IMR-90 (cell line): ENCODE results near the gene GATA5. TPM values are rescaled to one million over a fixed set of nuclear protein-coding genes. Genes with fewer than 3 reads are reported as not detected.

Experiments used
- ATAC-seq: fragments of 200-7000 bp; cut with Tn5 transposase; 2 replicates; pipeline ENCODE4 v1.9.1; 2020; ENCODE audit warnings: low read depth, mild to moderate bottlenecking, moderate library complexity
- BruUV-seq: library from RNA; stranded (reverse); fragments of 400-500 nt; replicated peaks from 2 replicates; lab custom pipeline; 2021; lab: Mats Ljungman, UMichigan
- CTCF ChIA-PET: fragments of 300-600 bp; formaldehyde crosslinking; extraction: SDS; loops from one replicate; lab custom pipeline; 2021; ENCODE audit warnings: antibody characterized with exemption; lab: Yijun Ruan, JAX
- POLR2A ChIA-PET: fragments of 300-600 bp; sonication (Branson Sonifier 250); formaldehyde crosslinking; loops from one replicate; lab custom pipeline; 2022; ENCODE audit warnings: antibody characterized with exemption; ENCODE audit not compliant: unreplicated experiment; lab: Charles Lee
- DNase-seq: peaks from one replicate; pipeline ENCODE4 v3.0.0; 2013
- H2AFZ ChIP-seq: replicated peaks from 2 replicates; pipeline ENCODE3; 2013; ENCODE audit warnings: low read length, mild to moderate bottlenecking; ENCODE audit not compliant: poor library complexity
- H2AK5ac ChIP-seq: 2 replicates; pipeline ENCODE4 v1.6.1; 2013; ENCODE audit warnings: low read depth, low read length, inconsistent platforms
- H2AK9ac ChIP-seq: replicated peaks from 2 replicates; pipeline ENCODE3; 2013; ENCODE audit warnings: mild to moderate bottlenecking, low read depth, low read length, moderate library complexity; ENCODE audit not compliant: poor library complexity
- H2BK120ac ChIP-seq: 2 replicates; pipeline ENCODE4 v1.6.1; 2013; ENCODE audit warnings: low read depth, low read length, inconsistent platforms
- H2BK15ac ChIP-seq: 3 replicates; pipeline ENCODE4 v1.6.1; 2013; ENCODE audit warnings: low read depth, low read length, inconsistent platforms
- H2BK20ac ChIP-seq: 2 replicates; pipeline ENCODE4 v1.6.1; 2013; ENCODE audit warnings: low read depth, mild to moderate bottlenecking, inconsistent platforms, low read length, moderate library complexity
- H2BK5ac ChIP-seq: 2 replicates; pipeline ENCODE4 v1.6.1; 2013; ENCODE audit warnings: mild to moderate bottlenecking, low read depth, low read length, inconsistent platforms; ENCODE audit not compliant: poor library complexity, severe bottlenecking
- H3K14ac ChIP-seq: replicated peaks from 2 replicates; pipeline ENCODE4 v1.6.1; 2013; ENCODE audit warnings: low read depth, low read length, inconsistent platforms
- H3K18ac ChIP-seq: 2 replicates; pipeline ENCODE4 v1.6.1; 2013; ENCODE audit warnings: low read depth, low read length, control low read depth
- H3K23ac ChIP-seq: 2 replicates; pipeline ENCODE4 v1.6.1; 2013; ENCODE audit warnings: low read depth, low read length, inconsistent platforms
- H3K27ac ChIP-seq: 2 replicates; pipeline ENCODE4 v1.5.1; 2013; ENCODE audit warnings: mild to moderate bottlenecking, control low read depth, low read length; ENCODE audit not compliant: insufficient read depth
- H3K27me3 ChIP-seq: 2 replicates; pipeline ENCODE4 v1.6.1; 2013; ENCODE audit warnings: low read length; ENCODE audit not compliant: control insufficient read depth, insufficient read depth
- H3K36me3 ChIP-seq: 2 replicates; pipeline ENCODE4 v1.6.1; 2013; ENCODE audit warnings: low read length, mixed read lengths; ENCODE audit not compliant: control insufficient read depth, insufficient read depth
- H3K4ac ChIP-seq: 2 replicates; pipeline ENCODE4 v1.6.1; 2013; ENCODE audit warnings: low read depth, low read length, inconsistent platforms
- H3K4me1 ChIP-seq: 2 replicates; pipeline ENCODE4 v1.6.1; 2013; ENCODE audit warnings: low read length, mixed read lengths; ENCODE audit not compliant: control insufficient read depth, insufficient read depth
- H3K4me2 ChIP-seq: 2 replicates; pipeline ENCODE4 v1.6.1; 2013; ENCODE audit warnings: low read depth, mild to moderate bottlenecking, control low read depth, low read length, moderate library complexity
- H3K4me3 ChIP-seq: 2 replicates; pipeline ENCODE4 v1.5.1; 2013; ENCODE audit warnings: low read depth, mild to moderate bottlenecking, control low read depth, low read length, moderate library complexity; ENCODE audit not compliant: insufficient read depth
- H3K56ac ChIP-seq: 2 replicates; pipeline ENCODE4 v1.6.1; 2013; ENCODE audit warnings: low read length, inconsistent platforms; ENCODE audit not compliant: insufficient read depth; ENCODE audit errors: extremely low read depth
- H3K79me1 ChIP-seq, 2 experiments: 2 replicates each; pipeline ENCODE4 v1.6.1; 2013; ENCODE audit warnings: low read length in 2 of 2, inconsistent platforms in 1 of 2, low read depth in 1 of 2
- H3K9ac ChIP-seq: 2 replicates; pipeline ENCODE4 v1.6.1; 2013; ENCODE audit warnings: low read depth, low read length, control low read depth
- H3K9me1 ChIP-seq: 2 replicates; pipeline ENCODE4 v1.6.1; 2013; ENCODE audit warnings: low read length, inconsistent platforms; ENCODE audit not compliant: insufficient read depth
- H3K9me3 ChIP-seq: 2 replicates; pipeline ENCODE4 v1.6.1; 2013; ENCODE audit warnings: low read length; ENCODE audit not compliant: control insufficient read depth, insufficient read depth
- H4K20me1 ChIP-seq: 2 replicates; pipeline ENCODE4 v1.6.1; 2013; ENCODE audit warnings: low read length, inconsistent platforms; ENCODE audit not compliant: insufficient read depth
- H4K5ac ChIP-seq: 2 replicates; pipeline ENCODE4 v1.6.1; 2013; ENCODE audit warnings: mild to moderate bottlenecking, low read depth, low read length, control low read depth
- H4K8ac ChIP-seq, 2 experiments: 2 replicates each; pipeline ENCODE4 v1.6.1; 2013; ENCODE audit warnings: low read depth in 2 of 2, low read length in 2 of 2, control low read depth in 1 of 2, inconsistent platforms in 1 of 2
- H4K91ac ChIP-seq: 2 replicates; pipeline ENCODE4 v1.6.1; 2013; ENCODE audit warnings: low read depth, low read length, inconsistent platforms; ENCODE audit not compliant: insufficient read depth
- BHLHE40 ChIP-seq: fragments of 150-350 bp; IDR thresholded peaks from 2 replicates; pipeline ENCODE4 v1.6.1; 2016; ENCODE audit warnings: mild to moderate bottlenecking, low read depth, low read length
- CEBPB ChIP-seq: IDR thresholded peaks from 2 replicates; pipeline ENCODE4 v1.6.1; 2012; ENCODE audit warnings: low read depth, low read length, improper control_type of control experiment
- CHD1 ChIP-seq: IDR thresholded peaks from 2 replicates; pipeline ENCODE4 v1.6.1; 2012; ENCODE audit warnings: low read depth, low read length, improper control_type of control experiment
- FOS ChIP-seq: fragments of 150-350 bp; IDR thresholded peaks from 2 replicates; pipeline ENCODE4 v1.6.1; 2016; ENCODE audit warnings: low read depth, low read length
- MAFK ChIP-seq: IDR thresholded peaks from 2 replicates; pipeline ENCODE4 v1.6.1; 2012; ENCODE audit warnings: low read depth, low read length, improper control_type of control experiment
- MAZ ChIP-seq: IDR thresholded peaks from 2 replicates; pipeline ENCODE4 v1.6.1; 2012; ENCODE audit warnings: low read depth, mild to moderate bottlenecking, low read length, improper control_type of control experiment, moderate library complexity, borderline replicate concordance
- MXI1 ChIP-seq: IDR thresholded peaks from 2 replicates; pipeline ENCODE4 v1.6.1; 2012; ENCODE audit warnings: low read depth, mild to moderate bottlenecking, low read length, moderate library complexity, borderline replicate concordance
- NFE2L2 ChIP-seq: fragments of 150-350 bp; IDR thresholded peaks from 2 replicates; pipeline ENCODE4 v1.6.1; 2016; ENCODE audit warnings: low read depth, mild to moderate bottlenecking, low read length
- POLR2A ChIP-seq: IDR thresholded peaks from 2 replicates; pipeline ENCODE4 v1.6.1; 2012; ENCODE audit warnings: mild to moderate bottlenecking, low read depth, low read length
- RAD21 ChIP-seq: IDR thresholded peaks from 2 replicates; pipeline ENCODE4 v1.6.1; 2012; ENCODE audit warnings: low read length, improper control_type of control experiment
- RCOR1 ChIP-seq: IDR thresholded peaks from 2 replicates; pipeline ENCODE4 v1.6.1; 2012; ENCODE audit warnings: mild to moderate bottlenecking, low read length, improper control_type of control experiment; ENCODE audit not compliant: insufficient replicate concordance
- RFX5 ChIP-seq: IDR thresholded peaks from 2 replicates; pipeline ENCODE4 v1.8.0; 2012; ENCODE audit warnings: low read depth, mild to moderate bottlenecking, low read length, moderate library complexity
- SMC3 ChIP-seq: fragments of 150-350 bp; IDR thresholded peaks from 2 replicates; pipeline ENCODE4 v1.6.1; 2016; ENCODE audit warnings: low read depth, mild to moderate bottlenecking, antibody characterized with exemption, low read length, moderate library complexity
- WGBS, 2 experiments: methylation state at CpG; one replicate each; pipeline versions ENCODE4 v1.1.5 to v1.1.7; 2013; ENCODE audit warnings: missing lambda C conversion rate in 2 of 2; ENCODE audit not compliant: insufficient read length in 1 of 2; ENCODE audit errors: extremely low coverage in 2 of 2; 5-methylcytosine and 5-hydroxymethylcytosine counted together
- dilution Hi-C: fragments of 300-500 bp; cut with HindIII; formaldehyde crosslinking; loops from one replicate; pipeline ENCODE4 v1.14.3; 2018; ENCODE audit warnings: low sequenced_read_pairs; ENCODE audit not compliant: unreplicated experiment
- in situ Hi-C: fragments of 300-500 bp; cut with MboI; formaldehyde crosslinking; loops from 3 replicates; pipeline ENCODE4 v1.14.3; 2019; ENCODE audit warnings: low sequenced_read_pairs, inconsistent platforms, mixed read lengths
- intact Hi-C: fragments of 100-400 bp; cut with micrococcal nuclease; formaldehyde crosslinking; loops from 2 replicates; pipeline ENCODE4 v1.10.0; 2022
- polyA plus RNA-seq, 3 experiments: library from polyadenylated mRNA; depleted of rRNA; stranded (reverse); fragments of >200 nt; gene quantifications; 2 replicates each; pipeline ENCODE4 v1.2.3, GENCODE V29; 2012; ENCODE audit warnings: low replicate concordance in 1 of 3
- total RNA-seq: library from RNA; depleted of rRNA; stranded (reverse); fragments of >200 nt; gene quantifications from 2 replicates; pipeline ENCODE4 v1.2.3, GENCODE V29; 2012
- TF ChIP-seq, protein P1 (sequence below): fragments of 150-350 bp; IDR thresholded peaks from 2 replicates; pipeline ENCODE4 v1.6.1; 2017; ENCODE audit warnings: mild to moderate bottlenecking, antibody characterized with exemption, low read length, low read depth
- TF ChIP-seq, protein P2 (sequence below): conservative IDR thresholded peaks from 2 replicates; pipeline ENCODE4 v1.5.1; 2012; ENCODE audit warnings: mild to moderate bottlenecking, low read depth, low read length, improper control_type of control experiment
- TF ChIP-seq, protein P3 (sequence below): fragments of 150-350 bp; IDR thresholded peaks from 2 replicates; pipeline ENCODE4 v1.6.1; 2016; ENCODE audit warnings: low read depth, mild to moderate bottlenecking, low read length, moderate library complexity, borderline replicate concordance

The GATA5 gene
- total and polyA plus RNA-seq, 2 of the 4 experiments (the other 2 are of a cell fraction), result not detected

DNA sequence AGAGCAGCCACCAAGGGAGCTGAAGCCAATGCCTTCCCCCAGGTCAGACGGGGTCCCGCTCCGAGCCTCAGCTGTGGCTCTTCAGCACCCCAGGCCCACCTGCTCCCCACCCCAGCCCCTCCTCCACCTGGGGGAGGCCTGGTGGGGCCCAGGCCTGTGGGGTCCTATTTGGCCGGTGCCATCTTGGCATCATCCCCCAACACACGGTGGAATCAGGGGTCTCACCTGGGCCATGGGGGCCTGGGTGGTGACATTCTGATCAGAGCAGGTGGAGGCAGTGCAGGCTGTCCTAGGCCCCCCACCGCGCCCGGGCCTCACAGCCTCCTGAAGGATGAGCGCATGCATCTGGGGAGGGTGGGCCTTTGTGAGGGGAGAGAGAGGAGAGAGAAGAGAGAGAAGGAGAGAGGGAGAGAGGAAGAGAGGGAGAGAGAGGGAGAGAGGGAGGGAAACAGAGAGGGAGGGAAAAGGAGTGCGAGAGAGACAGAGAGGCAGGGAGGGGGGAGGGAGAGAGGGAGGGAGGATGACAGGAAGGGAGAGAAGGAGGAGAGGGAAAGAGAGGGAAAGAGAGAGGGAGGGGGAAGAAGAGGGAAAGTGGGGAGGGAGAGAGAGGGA lies 24.5 kb downstream of the GATA5 start:
- no peak overlapping the region for H2BK20ac ChIP-seq
- H3K9ac ChIP-seq, result no peak overlapping the region
- H2BK5ac ChIP-seq, result no peak overlapping the region
- WGBS, 2 experiments, result 72% methylated on average over 1 of the region's 10 CpGs; no CpG with 5 or more reads in 1 of the 2 experiments
- no peak overlapping the region for H3K4me3 ChIP-seq
- BruUV-seq, result no TSS peak
- TF ChIP-seq, protein P1, sequence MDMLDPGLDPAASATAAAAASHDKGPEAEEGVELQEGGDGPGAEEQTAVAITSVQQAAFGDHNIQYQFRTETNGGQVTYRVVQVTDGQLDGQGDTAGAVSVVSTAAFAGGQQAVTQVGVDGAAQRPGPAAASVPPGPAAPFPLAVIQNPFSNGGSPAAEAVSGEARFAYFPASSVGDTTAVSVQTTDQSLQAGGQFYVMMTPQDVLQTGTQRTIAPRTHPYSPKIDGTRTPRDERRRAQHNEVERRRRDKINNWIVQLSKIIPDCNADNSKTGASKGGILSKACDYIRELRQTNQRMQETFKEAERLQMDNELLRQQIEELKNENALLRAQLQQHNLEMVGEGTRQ, result no peak
- TF ChIP-seq MAZ (no peak), RCOR1 (no peak), BHLHE40 (no peak), SMC3 (no peak), CHD1 (no peak), POLR2A (no peak), RAD21 (no peak), RFX5 (no peak), NFE2L2 (no peak), MXI1 (no peak), MAFK (no peak), CEBPB (no peak), FOS (no peak)
- TF ChIP-seq, protein P2, sequence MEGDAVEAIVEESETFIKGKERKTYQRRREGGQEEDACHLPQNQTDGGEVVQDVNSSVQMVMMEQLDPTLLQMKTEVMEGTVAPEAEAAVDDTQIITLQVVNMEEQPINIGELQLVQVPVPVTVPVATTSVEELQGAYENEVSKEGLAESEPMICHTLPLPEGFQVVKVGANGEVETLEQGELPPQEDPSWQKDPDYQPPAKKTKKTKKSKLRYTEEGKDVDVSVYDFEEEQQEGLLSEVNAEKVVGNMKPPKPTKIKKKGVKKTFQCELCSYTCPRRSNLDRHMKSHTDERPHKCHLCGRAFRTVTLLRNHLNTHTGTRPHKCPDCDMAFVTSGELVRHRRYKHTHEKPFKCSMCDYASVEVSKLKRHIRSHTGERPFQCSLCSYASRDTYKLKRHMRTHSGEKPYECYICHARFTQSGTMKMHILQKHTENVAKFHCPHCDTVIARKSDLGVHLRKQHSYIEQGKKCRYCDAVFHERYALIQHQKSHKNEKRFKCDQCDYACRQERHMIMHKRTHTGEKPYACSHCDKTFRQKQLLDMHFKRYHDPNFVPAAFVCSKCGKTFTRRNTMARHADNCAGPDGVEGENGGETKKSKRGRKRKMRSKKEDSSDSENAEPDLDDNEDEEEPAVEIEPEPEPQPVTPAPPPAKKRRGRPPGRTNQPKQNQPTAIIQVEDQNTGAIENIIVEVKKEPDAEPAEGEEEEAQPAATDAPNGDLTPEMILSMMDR, result no peak
- TF ChIP-seq, protein P3, sequence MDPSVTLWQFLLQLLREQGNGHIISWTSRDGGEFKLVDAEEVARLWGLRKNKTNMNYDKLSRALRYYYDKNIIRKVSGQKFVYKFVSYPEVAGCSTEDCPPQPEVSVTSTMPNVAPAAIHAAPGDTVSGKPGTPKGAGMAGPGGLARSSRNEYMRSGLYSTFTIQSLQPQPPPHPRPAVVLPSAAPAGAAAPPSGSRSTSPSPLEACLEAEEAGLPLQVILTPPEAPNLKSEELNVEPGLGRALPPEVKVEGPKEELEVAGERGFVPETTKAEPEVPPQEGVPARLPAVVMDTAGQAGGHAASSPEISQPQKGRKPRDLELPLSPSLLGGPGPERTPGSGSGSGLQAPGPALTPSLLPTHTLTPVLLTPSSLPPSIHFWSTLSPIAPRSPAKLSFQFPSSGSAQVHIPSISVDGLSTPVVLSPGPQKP, result no peak
- H3K14ac ChIP-seq, result no peak overlapping the region
- H3K9me3 ChIP-seq, result no peaks in the 10 kb centered on the region
- no peak overlapping the region for H3K27ac ChIP-seq
- H2AK9ac ChIP-seq, result no peak overlapping the region
- no peaks in the 10 kb centered on the region for H3K9me1 ChIP-seq
- H3K27me3 ChIP-seq, result peaks cover 45% of the 10 kb centered on the region
- H2BK15ac ChIP-seq, result no peak overlapping the region
- in situ Hi-C loops, result no loop called here
- ATAC-seq (no peak), DNase-seq (no peak)
- no peak overlapping the region for H4K5ac ChIP-seq
- H3K56ac ChIP-seq, result no peak overlapping the region
- H2AFZ ChIP-seq, result no peak overlapping the region
- no peak overlapping the region for H4K8ac ChIP-seq
- H3K4ac ChIP-seq, result no peak overlapping the region
- H4K20me1 ChIP-seq, result no peaks in the 10 kb centered on the region
- no peak overlapping the region for H4K91ac ChIP-seq
- CTCF ChIA-PET, result no interaction called here
- H3K4me2 ChIP-seq, result no peak overlapping the region
- intact Hi-C loops, result no loop called here
- no peak overlapping the region for H2AK5ac ChIP-seq
- H3K79me1 ChIP-seq, result no peaks in the 10 kb centered on the region
- H3K18ac ChIP-seq, result no peak overlapping the region
- H3K23ac ChIP-seq, result no peak overlapping the region
- H3K4me1 ChIP-seq, result no peaks in the 10 kb centered on the region
- POLR2A ChIA-PET, result interaction anchor here (0.6 kb wide), 1 partner anchor 54 kb away, joined by 4 read pairs; no protein-coding TSS in a partner anchor
- dilution Hi-C loops, result no loop called here
- no peak overlapping the region for H2BK120ac ChIP-seq
- no peaks in the 10 kb centered on the region for H3K36me3 ChIP-seq
